GM15510 (cell line): ENCODE data around the gene EFS.

Experiments
- POLR2A ChIP-seq: IDR thresholded peaks from 3 replicates; pipeline ENCODE4 v1.6.1; 2011; ENCODE audit warnings: borderline replicate concordance; ENCODE audit not compliant: insufficient read length; ENCODE audit errors: extremely low read depth

Gene EFS

GRCh38 chr14:23403908-23404307 is 38.9 kb upstream of the EFS start:
- TF ChIP-seq POLR2A = no peak

DNA sequence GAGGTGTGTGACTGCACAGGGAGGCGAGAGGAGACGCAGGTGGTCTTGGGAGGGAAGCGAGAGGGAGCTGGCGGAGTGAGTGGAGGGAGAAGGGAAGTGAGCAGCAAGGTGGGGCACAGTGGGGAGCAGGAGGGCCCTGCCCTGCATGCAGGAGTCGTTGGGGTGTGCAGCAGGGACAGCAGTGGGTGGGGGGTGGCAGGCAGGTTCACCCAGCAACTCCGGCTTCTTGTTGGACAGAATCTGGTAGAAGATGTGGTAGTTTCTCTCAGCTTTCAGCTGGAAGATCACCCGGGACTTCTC is 38.1 kb upstream of the EFS start:
- no peak for TF ChIP-seq POLR2A

- TF ChIP-seq POLR2A = no peak
Observed at GRCh38 chr14:23402296-23403138, 37.5 kb upstream of the EFS start.

DNA sequence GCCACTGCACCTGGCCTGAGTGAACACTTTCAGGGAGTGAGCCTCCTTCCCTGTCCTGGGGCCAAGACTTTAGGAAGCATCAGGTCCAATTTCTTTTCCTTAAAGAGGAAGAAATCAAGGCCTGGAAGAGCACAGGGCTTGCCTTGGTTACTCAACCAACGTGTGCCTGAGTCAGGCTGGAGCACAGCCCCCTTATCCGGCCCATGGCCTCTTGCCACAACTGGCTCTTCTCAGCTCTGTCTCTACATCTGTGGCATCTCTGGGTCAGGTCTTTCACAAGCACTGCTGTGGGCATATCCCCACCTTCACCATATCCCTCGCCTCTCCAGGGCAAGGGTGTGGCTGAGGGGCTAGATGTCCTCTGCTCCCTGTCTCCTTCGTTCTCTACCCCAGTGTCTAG is 36.3 kb upstream of the EFS start:
- TF ChIP-seq POLR2A = no peak

DNA sequence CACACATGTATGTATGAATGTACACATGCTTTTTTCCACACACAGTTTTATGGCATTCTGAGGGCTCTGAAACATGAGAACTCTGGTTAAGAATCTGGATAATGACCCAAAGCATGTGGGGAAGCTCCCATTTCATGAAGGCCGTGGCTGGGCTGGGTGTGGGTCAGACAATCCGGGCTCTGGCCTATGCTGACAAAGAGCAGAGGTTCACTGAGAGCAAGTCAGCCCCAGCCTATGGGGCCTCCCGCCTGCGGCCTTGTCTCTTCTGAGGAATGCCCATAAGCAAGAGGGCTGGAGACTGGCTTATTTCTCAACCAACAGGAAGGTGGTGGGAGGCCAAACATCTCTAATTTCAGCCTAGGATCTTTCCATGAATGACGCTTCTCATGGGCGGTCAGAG is 34.6 kb upstream of the EFS start:
- no peak for TF ChIP-seq POLR2A

DNA sequence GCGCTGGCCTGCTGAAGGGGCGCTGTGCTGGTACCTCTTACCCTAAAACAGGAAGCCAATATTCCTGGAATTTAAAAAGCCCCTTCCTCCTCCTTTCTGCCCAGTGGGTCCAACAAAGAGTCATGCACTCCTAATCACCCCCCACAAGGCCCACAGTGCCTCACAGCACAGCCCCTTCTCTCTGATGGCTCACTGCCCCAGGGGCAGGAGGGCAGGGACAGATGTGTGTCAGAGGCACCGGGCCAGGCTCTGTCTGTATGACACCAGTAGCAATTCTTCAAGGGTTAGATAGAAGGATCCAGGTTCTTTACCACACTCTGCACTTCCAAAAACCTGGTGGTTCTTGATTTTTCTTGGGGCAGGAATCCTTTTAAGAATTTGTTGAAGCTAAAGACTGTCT is 34.2 kb upstream of the EFS start:
- no peak for TF ChIP-seq POLR2A

DNA sequence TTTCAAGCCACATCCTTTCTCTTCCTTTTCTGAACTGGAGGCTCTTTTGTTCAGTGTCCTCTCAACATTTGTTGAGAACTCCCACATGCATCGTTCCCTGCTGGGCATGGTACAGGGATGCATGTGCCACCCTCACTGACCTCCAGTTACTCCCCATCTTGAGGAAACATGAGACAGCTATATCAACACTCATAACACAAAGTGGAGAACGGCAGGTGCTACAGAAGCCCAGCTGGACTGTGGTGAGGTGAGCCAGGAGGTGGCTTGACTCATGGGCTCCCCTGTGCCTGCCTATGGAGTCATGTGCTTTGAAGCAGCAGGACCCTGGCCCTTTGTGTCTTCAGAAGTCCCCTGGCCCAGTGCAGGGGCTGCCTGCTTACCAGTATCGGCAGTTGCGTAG is 33.4 kb upstream of the EFS start:
- no peak for TF ChIP-seq POLR2A

DNA sequence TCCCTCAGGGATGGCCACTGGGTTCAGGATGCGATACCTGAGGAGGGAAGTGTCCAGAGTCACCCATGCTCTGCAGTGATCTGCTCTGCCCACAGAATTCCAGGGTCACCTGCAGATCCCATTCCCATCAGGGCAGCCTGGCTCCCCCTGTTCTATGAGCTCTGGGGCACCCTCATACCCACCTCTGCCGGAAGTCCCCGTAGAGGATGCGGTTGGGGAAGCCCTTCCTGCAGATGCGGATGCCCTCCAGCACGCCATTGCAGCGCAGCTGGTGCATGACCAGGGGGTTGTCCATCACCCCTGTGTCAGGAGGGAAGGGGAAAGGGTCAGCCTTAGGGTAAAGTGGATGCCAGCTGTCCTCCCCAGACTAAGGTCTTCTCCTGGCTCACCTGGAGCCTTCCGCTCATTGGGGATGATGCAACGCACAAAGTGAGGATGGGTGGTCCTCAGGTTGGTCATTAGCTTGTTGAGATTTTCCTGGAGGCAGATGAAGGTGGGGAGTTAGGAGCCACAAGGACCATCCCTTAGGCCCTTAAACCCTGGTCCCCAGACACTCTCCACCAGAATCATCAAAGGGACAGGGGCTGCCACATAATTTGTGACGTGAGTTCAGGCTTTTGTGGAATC is 31.9 kb upstream of the EFS start:
- no peak for TF ChIP-seq POLR2A

GRCh38 chr14:23396126-23396525 is 31.2 kb upstream of the EFS start:
- TF ChIP-seq POLR2A = no peak

GRCh38 chr14:23392613-23393012 is 27.6 kb upstream of the EFS start:
- no peak for TF ChIP-seq POLR2A

DNA sequence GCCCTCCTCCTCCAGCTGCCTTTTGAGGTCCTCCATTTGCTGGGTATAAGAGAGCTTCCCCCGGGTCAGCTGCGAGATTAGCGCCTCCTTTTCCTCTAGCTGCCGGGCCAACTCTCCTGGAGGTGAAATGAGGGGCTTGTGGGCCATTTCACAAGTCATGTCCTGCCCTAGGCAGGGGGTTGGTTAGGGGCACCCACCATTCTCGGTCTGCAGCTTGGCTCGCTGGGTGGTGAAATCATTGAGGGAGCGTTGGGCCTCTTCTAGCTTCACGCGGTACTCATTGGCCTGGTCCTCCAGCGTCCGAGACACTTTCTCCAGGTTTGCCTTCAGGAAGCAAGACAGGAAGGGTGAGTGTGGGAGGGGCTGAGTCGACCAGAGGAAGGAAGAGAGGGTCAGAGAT is 24.4 kb upstream of the EFS start:
- no peak for TF ChIP-seq POLR2A

DNA sequence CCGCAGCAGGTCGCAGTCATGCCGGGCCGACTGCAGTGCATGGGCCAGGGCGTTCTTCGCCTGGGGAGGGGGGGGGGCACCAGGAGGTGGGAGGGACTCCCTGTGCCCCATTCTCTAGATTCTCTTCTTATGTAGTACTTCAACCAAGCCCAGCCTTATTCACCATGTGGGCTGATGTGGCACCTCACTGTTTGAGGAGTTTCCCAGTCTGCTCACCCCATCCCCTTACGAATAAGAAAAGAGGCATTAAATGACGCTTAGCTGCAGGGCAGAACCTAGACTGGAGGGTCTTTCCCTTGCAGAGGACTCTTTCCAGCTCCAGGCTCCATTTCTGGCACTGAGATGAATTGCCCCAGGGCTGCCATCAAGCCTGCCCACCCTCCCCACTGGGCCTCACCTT is 24.0 kb upstream of the EFS start:
- no peak for TF ChIP-seq POLR2A

- TF ChIP-seq POLR2A = no peak
Observed at GRCh38 chr14:23387916-23388882, 23.2 kb upstream of the EFS start.

DNA sequence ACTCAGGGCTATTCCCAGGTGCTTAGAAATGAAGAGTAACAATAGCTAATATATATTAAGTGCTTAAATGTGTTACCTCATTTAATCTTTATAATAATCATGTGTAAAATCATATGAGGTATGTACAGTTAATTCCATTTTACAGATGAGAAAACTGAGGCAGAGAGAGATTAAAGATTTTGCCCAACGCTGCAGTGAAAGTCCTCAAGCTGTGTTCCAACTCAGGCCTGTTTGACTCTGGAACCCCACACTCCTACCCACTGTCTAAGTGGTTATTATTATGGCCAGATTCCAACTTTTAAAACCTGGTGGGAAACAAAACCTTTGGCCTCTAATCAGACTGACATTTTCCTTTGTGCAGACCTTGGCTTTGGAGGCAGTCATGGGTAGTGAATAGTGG is 22.0 kb upstream of the EFS start:
- no peak for TF ChIP-seq POLR2A

DNA sequence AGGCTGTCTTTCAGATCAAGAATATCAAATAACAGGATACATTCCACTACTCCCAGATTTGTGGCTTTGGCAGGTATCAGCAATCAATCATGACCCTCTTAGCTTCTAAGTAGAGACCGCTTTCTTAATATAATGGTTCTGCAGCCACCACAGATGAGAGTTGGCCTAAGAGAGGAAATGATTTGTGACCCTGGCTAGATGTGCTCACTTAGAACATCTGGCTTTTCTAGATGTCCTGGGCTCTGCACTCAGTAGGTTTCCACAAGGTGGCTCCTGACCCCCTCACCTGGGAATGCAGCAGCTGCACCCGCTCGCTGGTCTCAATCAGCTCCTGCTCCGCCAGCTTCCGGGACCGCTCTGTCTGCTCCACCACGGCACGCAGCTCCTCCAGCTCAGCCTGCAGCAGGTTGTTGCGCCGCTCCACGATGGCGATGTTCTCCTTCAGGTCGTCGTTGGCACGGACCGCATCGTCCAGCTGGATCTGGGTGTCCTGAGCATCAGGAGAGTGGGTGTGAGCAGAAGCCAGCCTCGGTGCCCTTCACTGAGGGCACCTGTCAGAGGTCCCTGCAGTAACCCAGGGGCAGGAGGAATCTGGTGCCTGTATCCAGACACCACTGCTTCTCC is 20.8 kb upstream of the EFS start:
- no peak for TF ChIP-seq POLR2A
